Nephron (organoid): Measurements from ENCODE around the gene PDLIM5.

Source experiments
- H3K27ac Mint-ChIP-seq, 3 experiments: 2 replicates each; pipeline ENCODE4 v1.8.0; 2020; ENCODE audit warnings: mixed read lengths in 3 of 3, mild to moderate bottlenecking in 2 of 3, moderate library complexity in 1 of 3
- H3K27me3 Mint-ChIP-seq: 2 replicates; pipeline ENCODE4 v1.8.0; 2021; ENCODE audit warnings: low read depth, mild to moderate bottlenecking, moderate library complexity, mixed read lengths
- H3K36me3 Mint-ChIP-seq: 2 replicates; pipeline ENCODE4 v1.8.0; 2020; ENCODE audit warnings: low read depth, mixed read lengths
- H3K4me1 Mint-ChIP-seq: 2 replicates; pipeline ENCODE4 v1.8.0; 2020; ENCODE audit warnings: mixed read lengths
- H3K4me3 Mint-ChIP-seq, 3 experiments: 2 replicates each; pipeline ENCODE4 v1.8.0; 2020; ENCODE audit warnings: mild to moderate bottlenecking in 3 of 3, mixed read lengths in 3 of 3, moderate library complexity in 2 of 3
- H3K9me3 Mint-ChIP-seq: 2 replicates; pipeline ENCODE4 v1.8.0; 2020; ENCODE audit warnings: mixed read lengths
- TF ChIP-seq, protein P1 (sequence below), 3 experiments: fragments of 200-600 bp; sonication (generic); IDR thresholded peaks; one replicate each; pipeline ENCODE4 v1.5.0; 2021; ENCODE audit warnings: antibody characterized with exemption in 3 of 3; ENCODE audit not compliant: unreplicated experiment in 3 of 3

The PDLIM5 gene

DNA sequence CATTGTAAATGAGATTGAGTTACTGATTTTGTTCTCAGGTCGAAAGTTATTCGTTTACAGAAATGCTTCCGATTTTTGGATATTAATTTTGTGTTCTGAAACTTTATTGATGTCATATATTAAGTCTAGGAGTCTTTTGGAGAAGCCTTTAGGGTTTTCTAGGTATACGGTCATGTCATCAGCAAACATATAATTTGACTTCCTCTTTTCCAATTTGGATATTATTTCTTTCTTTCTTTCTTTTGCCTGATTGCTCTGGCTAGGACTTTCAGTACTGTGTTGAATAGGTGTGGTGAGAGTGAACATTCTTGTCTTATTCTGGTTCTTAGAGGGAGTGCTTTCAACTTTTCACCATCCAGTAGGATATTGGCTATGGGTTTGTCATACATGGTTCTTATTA is 35.4 kb upstream of the PDLIM5 start:
- Mint-ChIP-seq H3K36me3 (no peaks in the 10 kb centered on the region), H3K27me3 (no peaks in the 10 kb centered on the region), H3K4me1 (peaks cover 28% of the 10 kb centered on the region), H3K4me3 (no peak overlapping the region), H3K9me3 (peaks cover 7% of the 10 kb centered on the region), H3K27ac (no peak overlapping the region)
- TF ChIP-seq, protein P1, sequence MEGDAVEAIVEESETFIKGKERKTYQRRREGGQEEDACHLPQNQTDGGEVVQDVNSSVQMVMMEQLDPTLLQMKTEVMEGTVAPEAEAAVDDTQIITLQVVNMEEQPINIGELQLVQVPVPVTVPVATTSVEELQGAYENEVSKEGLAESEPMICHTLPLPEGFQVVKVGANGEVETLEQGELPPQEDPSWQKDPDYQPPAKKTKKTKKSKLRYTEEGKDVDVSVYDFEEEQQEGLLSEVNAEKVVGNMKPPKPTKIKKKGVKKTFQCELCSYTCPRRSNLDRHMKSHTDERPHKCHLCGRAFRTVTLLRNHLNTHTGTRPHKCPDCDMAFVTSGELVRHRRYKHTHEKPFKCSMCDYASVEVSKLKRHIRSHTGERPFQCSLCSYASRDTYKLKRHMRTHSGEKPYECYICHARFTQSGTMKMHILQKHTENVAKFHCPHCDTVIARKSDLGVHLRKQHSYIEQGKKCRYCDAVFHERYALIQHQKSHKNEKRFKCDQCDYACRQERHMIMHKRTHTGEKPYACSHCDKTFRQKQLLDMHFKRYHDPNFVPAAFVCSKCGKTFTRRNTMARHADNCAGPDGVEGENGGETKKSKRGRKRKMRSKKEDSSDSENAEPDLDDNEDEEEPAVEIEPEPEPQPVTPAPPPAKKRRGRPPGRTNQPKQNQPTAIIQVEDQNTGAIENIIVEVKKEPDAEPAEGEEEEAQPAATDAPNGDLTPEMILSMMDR (IDR thresholded peaks at IDR 0.05; ENCODE audit: unreplicated experiment in 3 of 3) = no peak

DNA sequence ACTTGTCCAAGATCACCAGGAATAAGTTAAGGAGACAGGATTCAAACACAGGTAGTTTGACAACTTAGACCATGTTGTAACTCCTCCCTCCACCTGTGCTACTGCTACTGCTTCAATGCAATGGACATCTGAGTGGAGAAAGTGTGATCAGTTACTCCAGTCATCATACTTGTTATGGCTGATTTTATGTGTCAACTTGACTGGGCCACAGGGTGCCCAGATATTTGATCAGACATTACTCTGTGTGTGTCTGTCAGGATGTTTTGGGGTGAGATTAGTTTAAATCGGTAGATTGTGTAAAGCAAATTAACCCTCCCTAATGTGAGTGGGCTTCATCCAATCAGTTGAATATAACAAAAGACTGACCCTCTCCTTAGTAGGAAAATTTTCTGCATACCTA is 34.8 kb upstream of the PDLIM5 start:
- Mint-ChIP-seq H3K36me3 (no peaks in the 10 kb centered on the region), H3K9me3 (peaks cover 7% of the 10 kb centered on the region), H3K4me3 (no peak overlapping the region)

DNA sequence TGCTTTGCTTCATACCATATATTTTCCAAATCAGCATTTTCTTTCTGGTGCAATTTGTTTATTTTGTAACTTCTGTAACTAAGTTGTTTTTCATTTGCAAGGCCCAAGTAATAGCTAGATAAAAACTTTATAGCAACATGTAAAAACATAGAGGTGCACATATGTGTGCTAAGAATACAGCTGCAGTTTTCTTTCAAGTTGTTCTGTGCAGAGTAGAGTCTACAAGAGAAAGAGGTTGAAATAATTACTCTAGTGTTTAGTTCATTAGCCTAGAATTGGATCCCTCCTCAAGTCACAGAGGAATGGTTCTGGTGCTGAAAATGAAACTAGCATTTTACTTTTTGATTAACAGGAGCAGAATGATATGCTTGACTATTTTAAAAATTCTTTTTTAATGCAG is 32.2 kb upstream of the PDLIM5 start:
- H3K27ac Mint-ChIP-seq = no peak overlapping the region
- peaks cover 26% of the 10 kb centered on the region for H3K9me3 Mint-ChIP-seq
- TF ChIP-seq, protein P1 (IDR thresholded peaks at IDR 0.05; ENCODE audit: unreplicated experiment in 3 of 3) = no peak
- no peak overlapping the region for H3K4me3 Mint-ChIP-seq
- peaks cover 7% of the 10 kb centered on the region for H3K36me3 Mint-ChIP-seq
- H3K4me1 Mint-ChIP-seq = no peaks in the 10 kb centered on the region
- no peaks in the 10 kb centered on the region for H3K27me3 Mint-ChIP-seq

More for the DNA sequence above, 34.8 kb upstream of the PDLIM5 start:
- no peaks in the 10 kb centered on the region for H3K27me3 Mint-ChIP-seq
- TF ChIP-seq, protein P1 (IDR thresholded peaks at IDR 0.05; ENCODE audit: unreplicated experiment in 3 of 3) = no peak
- no peak overlapping the region for H3K27ac Mint-ChIP-seq
- H3K4me1 Mint-ChIP-seq = peaks cover 26% of the 10 kb centered on the region

DNA sequence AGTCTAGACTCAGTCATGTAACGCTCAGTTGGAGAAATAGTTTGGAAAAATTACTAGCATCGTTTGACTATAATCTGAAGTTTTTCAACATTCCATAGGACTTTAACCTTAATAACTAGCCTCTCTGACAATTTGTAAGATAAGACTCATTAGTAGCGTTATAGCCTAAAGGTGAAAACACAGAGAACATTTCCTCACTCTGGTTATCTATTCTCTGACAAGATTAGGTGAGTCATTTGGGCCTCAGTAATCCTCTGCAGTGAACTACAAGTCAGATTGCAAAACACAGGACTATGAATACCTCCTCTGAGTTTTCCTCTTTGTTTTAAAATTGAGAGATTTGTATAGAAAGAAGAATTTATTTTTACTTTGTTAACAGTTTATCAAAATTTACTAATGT is 31.8 kb upstream of the PDLIM5 start:
- Mint-ChIP-seq H3K27me3 (no peaks in the 10 kb centered on the region), H3K4me1 (no peaks in the 10 kb centered on the region), H3K36me3 (peaks cover 7% of the 10 kb centered on the region), H3K4me3 (no peak overlapping the region), H3K9me3 (peaks cover 30% of the 10 kb centered on the region), H3K27ac (no peak overlapping the region)
- TF ChIP-seq, protein P1 (IDR thresholded peaks at IDR 0.05; ENCODE audit: unreplicated experiment in 3 of 3) = no peak

DNA sequence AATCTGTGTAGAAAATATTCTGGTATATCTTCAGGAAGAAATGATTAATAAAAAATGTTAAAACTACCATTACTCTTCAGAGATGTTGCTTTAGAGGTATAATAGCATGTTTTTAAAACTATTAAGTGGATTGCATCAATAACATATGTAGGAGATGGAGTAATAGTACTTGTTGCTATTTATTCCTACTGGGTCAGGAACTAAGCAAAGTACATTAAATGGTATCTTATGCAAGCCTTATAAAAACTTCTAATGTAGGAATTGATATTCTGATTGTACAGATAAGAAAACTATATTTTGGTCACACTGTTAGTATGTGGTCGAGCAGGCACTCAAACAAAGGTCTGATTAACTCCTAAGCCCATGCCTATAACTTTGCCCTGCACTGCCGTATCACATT is 31.4 kb upstream of the PDLIM5 start:
- Mint-ChIP-seq H3K4me1 (no peaks in the 10 kb centered on the region), H3K27ac (no peak overlapping the region)
- TF ChIP-seq, protein P1 (IDR thresholded peaks at IDR 0.05; ENCODE audit: unreplicated experiment in 3 of 3) = no peak

DNA sequence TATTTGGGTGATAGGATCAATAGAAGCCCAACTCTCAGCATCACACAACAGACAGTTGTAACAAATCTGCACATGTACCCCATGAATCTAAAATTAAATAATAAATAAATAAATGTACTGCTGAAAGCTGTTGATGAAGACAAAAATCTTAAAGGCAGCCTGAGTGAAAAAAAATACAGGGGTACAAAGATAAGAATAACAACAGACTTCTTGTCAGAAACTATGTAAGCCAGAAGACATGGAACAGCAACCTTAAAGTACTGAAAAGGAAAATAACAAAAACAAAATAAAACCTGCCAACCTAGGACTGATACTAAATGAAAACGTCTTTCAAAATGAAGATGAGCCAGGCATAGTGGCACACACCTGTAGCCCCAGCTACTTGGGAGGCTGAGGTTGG is 25.0 kb upstream of the PDLIM5 start:
- Mint-ChIP-seq H3K27me3 (no peaks in the 10 kb centered on the region), H3K4me3 (no peak overlapping the region), H3K4me1 (peaks cover 5% of the 10 kb centered on the region), H3K27ac (no peak overlapping the region), H3K36me3 (peaks cover 7% of the 10 kb centered on the region), H3K9me3 (peaks cover 48% of the 10 kb centered on the region)
- TF ChIP-seq, protein P1 (IDR thresholded peaks at IDR 0.05; ENCODE audit: unreplicated experiment in 3 of 3) = no peak

More for the DNA sequence above, 31.4 kb upstream of the PDLIM5 start:
- no peak overlapping the region for H3K4me3 Mint-ChIP-seq
- H3K27me3 Mint-ChIP-seq = no peaks in the 10 kb centered on the region
- peaks cover 34% of the 10 kb centered on the region for H3K9me3 Mint-ChIP-seq
- H3K36me3 Mint-ChIP-seq = peaks cover 7% of the 10 kb centered on the region
